Panc1 (cell line): Measurements from ENCODE around the gene COL16A1.

ENCODE experiments used
- CTCF ChIP-seq: fragments of 450-650 bp; IDR thresholded peaks from 2 replicates; pipeline ENCODE4 v1.5.1; 2017; ENCODE audit warnings: mild to moderate bottlenecking
- POLR2AphosphoS5 ChIP-seq: IDR thresholded peaks from 2 replicates; pipeline ENCODE4 v1.6.1; 2012; ENCODE audit warnings: mild to moderate bottlenecking, low read depth, low read length, moderate library complexity
- REST ChIP-seq, 2 experiments: IDR thresholded peaks; 2 replicates each; pipeline ENCODE4 v1.6.1; 2011 to 2012; ENCODE audit warnings: low read depth in 2 of 2, control low read depth in 1 of 2, low read length in 1 of 2, mild to moderate bottlenecking in 1 of 2, moderate library complexity in 1 of 2; ENCODE audit not compliant: insufficient read depth in 1 of 2
- TCF7L2 ChIP-seq: IDR thresholded peaks from 2 replicates; pipeline ENCODE4 v1.6.1; 2011; ENCODE audit warnings: mild to moderate bottlenecking, low read depth, low read length, inconsistent platforms

- no peak for TF ChIP-seq CTCF
- no peak for TF ChIP-seq POLR2AphosphoS5
- TF ChIP-seq REST (IDR thresholded peaks at IDR 0.05; ENCODE audit: insufficient read depth in 1 of 2, low read depth in 2 of 2, low read length in 1 of 2), result no peak
- TF ChIP-seq TCF7L2, result no peak
These were observed 46.2 kb upstream of the COL16A1 start for GRCh38 chr1:31749785-31750735.
